ENCODE data around the gene KCNAB1.

Gene KCNAB1

GRCh38 chr3:156460206-156460611 lies 339.8 kb downstream of the KCNAB1 start:
- CTCF ChIA-PET, result interaction anchor here (0.8 to 2.2 kb wide), 7 partner anchors 9 to 77 kb away, joined by 3 to 5 read pairs (median 4); no protein-coding TSS in a partner anchor
- DNase-seq (ENCODE audit: extremely low spot score), result no peak
- POLR2A ChIA-PET, result no interaction called here
- TF ChIP-seq CTCF (IDR thresholded peaks at IDR 0.05; ENCODE audit: control extremely low read depth, extremely low read depth, low read depth, missing control alignments), result no peak

GRCh38 chr3:156461889-156462288 lies 341.5 kb downstream of the KCNAB1 start:
- POLR2A ChIA-PET, result no interaction called here
- CTCF ChIA-PET, result interaction anchor here (0.8 to 2.2 kb wide), 5 partner anchors 10 to 48 kb away, joined by 3 to 6 read pairs (median 4); no protein-coding TSS in a partner anchor
- no peak for TF ChIP-seq CTCF (IDR thresholded peaks at IDR 0.05; ENCODE audit: control extremely low read depth, extremely low read depth, low read depth, missing control alignments)
- DNase-seq (ENCODE audit: extremely low spot score), result no peak

GRCh38 chr3:156463123-156463522 lies 342.7 kb downstream of the KCNAB1 start:
- POLR2A ChIA-PET, result no interaction called here
- DNase-seq (ENCODE audit: extremely low spot score), result no peak
- no peak for TF ChIP-seq CTCF (IDR thresholded peaks at IDR 0.05; ENCODE audit: control extremely low read depth, extremely low read depth, low read depth, missing control alignments)
- CTCF ChIA-PET, result no interaction called here

- DNase-seq (ENCODE audit: extremely low spot score), result no peak
- ChIA-PET POLR2A (no interaction called here), CTCF (interaction anchor here (1.1 to 2.1 kb wide), 3 partner anchors 8 to 314 kb away, joined by 3 to 8 read pairs (median 4); no protein-coding TSS in a partner anchor)
- no peak for TF ChIP-seq CTCF (IDR thresholded peaks at IDR 0.05; ENCODE audit: control extremely low read depth, extremely low read depth, low read depth, missing control alignments)
Observed at GRCh38 chr3:156465194-156465593, 344.8 kb downstream of the KCNAB1 start.

- no peak for TF ChIP-seq CTCF (IDR thresholded peaks at IDR 0.05; ENCODE audit: control extremely low read depth, extremely low read depth, low read depth, missing control alignments)
- no peak for DNase-seq (ENCODE audit: extremely low spot score)
- POLR2A ChIA-PET, result no interaction called here
- CTCF ChIA-PET, result interaction anchor here (0.9 to 2.1 kb wide), 4 partner anchors 12 to 41 kb away, joined by 3 to 12 read pairs (median 6); no protein-coding TSS in a partner anchor
Observed at GRCh38 chr3:156469456-156469855, 349.1 kb downstream of the KCNAB1 start.

GRCh38 chr3:156471431-156471830 lies 351.1 kb downstream of the KCNAB1 start:
- TF ChIP-seq CTCF (IDR thresholded peaks at IDR 0.05; ENCODE audit: control extremely low read depth, extremely low read depth, low read depth, missing control alignments), result no peak

More at GRCh38 chr3:156471431-156471830, 351.1 kb downstream of the KCNAB1 start:
- ChIA-PET POLR2A (no interaction called here), CTCF (interaction anchor here (1.2 to 1.8 kb wide), 2 partner anchors 18 to 37 kb away, joined by 4 to 5 read pairs; no protein-coding TSS in a partner anchor)
- no peak for DNase-seq (ENCODE audit: extremely low spot score)

Data from GM10248 (cell line).